Thyroid gland (tissue), 4 donors: ENCODE results near the gene CAMTA1. TPM values are rescaled to one million over a fixed set of nuclear protein-coding genes. Genes with fewer than 3 reads are reported as not detected.

Experiments
- DNase-seq, 2 donors: peaks; one replicate each; pipeline ENCODE4 v3.0.0-alpha.2; 2019
- H3K27ac ChIP-seq, 3 donors: fragments of 200-600 bp; sonication (generic); 1 replicate in 2 of 3; 2 replicates in 1 of 3; pipeline ENCODE4 v1.5.1; 2016 to 2019; ENCODE audit warnings: mild to moderate bottlenecking in 1 of 3, moderate library complexity in 1 of 3
- H3K27me3 ChIP-seq: fragments of 200-600 bp; sonication (generic); one replicate; pipeline ENCODE4 v1.5.1; 2019
- H3K36me3 ChIP-seq, 2 donors: fragments of 200-600 bp; sonication (generic); one replicate each; pipeline ENCODE4 v1.5.1; 2016 to 2019
- H3K4me1 ChIP-seq, 2 donors: fragments of 200-600 bp; sonication (generic); one replicate each; pipeline ENCODE4 v1.5.1; 2017 to 2019
- H3K4me3 ChIP-seq, 3 donors: fragments of 200-600 bp; sonication (generic); replicated peaks in 1 of 3; 1 replicate in 2 of 3; 2 replicates in 1 of 3; pipeline ENCODE4 v1.5.1; 2016; ENCODE audit warnings: mild to moderate bottlenecking in 1 of 3
- H3K9me3 ChIP-seq: fragments of 200-600 bp; sonication (generic); one replicate; pipeline ENCODE4 v1.5.1; 2017
- CTCF ChIP-seq, 6 experiments: fragments of 200-600 bp in 3 of 6; fragments of 450-650 bp in 3 of 6; sonication (generic) in 3 of 6; IDR thresholded peaks; one replicate each; pipeline ENCODE4 v1.5.1; 2016 to 2019; ENCODE audit warnings: antibody characterized with exemption in 6 of 6, mild to moderate bottlenecking in 2 of 6, inconsistent platforms in 1 of 6, moderate library complexity in 1 of 6
- POLR2A ChIP-seq, 2 donors: fragments of 450-650 bp; IDR thresholded peaks; one replicate each; pipeline ENCODE4 v1.6.1; 2017; ENCODE audit warnings: antibody characterized with exemption in 2 of 2, mild to moderate bottlenecking in 2 of 2, moderate library complexity in 1 of 2
- WGBS, 2 donors: methylation state at CpG; one replicate each; pipeline ENCODE4 v1.1.5; 2017; 5-methylcytosine and 5-hydroxymethylcytosine counted together
- intact Hi-C: fragments of 100-400 bp; cut with DNase I; formaldehyde crosslinking; loops from one replicate; pipeline ENCODE4 v1.15.1; 2023
- total RNA-seq, 4 donors: library from RNA; depleted of rRNA; stranded (reverse); fragments of >200 nt; gene quantifications; one replicate each; pipeline ENCODE4 v1.2.3, GENCODE V29; 2016

The CAMTA1 gene
- total RNA-seq, 4 donors from 2014 or later, result 63.9 to 124 (median 101) TPM

- no peaks in the 10 kb centered on the region for H3K36me3 ChIP-seq
- H3K9me3 ChIP-seq, result no peaks in the 10 kb centered on the region
- WGBS, 2 donors, result 96 to 100% methylated on average over 2 of the region's 2 CpGs
- H3K27me3 ChIP-seq, result no peaks in the 10 kb centered on the region
- intact Hi-C loops, result no loop called here
- H3K4me3 ChIP-seq, result no peak overlapping the region
- no peak for DNase-seq
- TF ChIP-seq CTCF (IDR thresholded peaks at IDR 0.05) (no peak), POLR2A (IDR thresholded peaks at IDR 0.05) (no peak)
- H3K4me1 ChIP-seq, result no peaks in the 10 kb centered on the region
- H3K27ac ChIP-seq, result no peak overlapping the region
Measured at GRCh38 chr1:7322283-7322785, 537.1 kb downstream of the CAMTA1 start.

GRCh38 chr1:7322912-7323311, 537.7 kb downstream of the CAMTA1 start:
- no peak overlapping the region for H3K4me3 ChIP-seq
- H3K27ac ChIP-seq, result no peak overlapping the region
- intact Hi-C loops, result no loop called here
- WGBS, 2 donors, result 68 to 83% methylated on average over 1 of the region's 1 CpG
- H3K36me3 ChIP-seq, result no peaks in the 10 kb centered on the region
- TF ChIP-seq POLR2A (IDR thresholded peaks at IDR 0.05) (no peak), CTCF (IDR thresholded peaks at IDR 0.05) (no peak)
- no peaks in the 10 kb centered on the region for H3K9me3 ChIP-seq
- H3K27me3 ChIP-seq, result no peaks in the 10 kb centered on the region
- no peaks in the 10 kb centered on the region for H3K4me1 ChIP-seq
- no peak for DNase-seq

GRCh38 chr1:7325254-7325653, 540.0 kb downstream of the CAMTA1 start:
- H3K4me1 ChIP-seq, result no peaks in the 10 kb centered on the region
- no peaks in the 10 kb centered on the region for H3K9me3 ChIP-seq
- H3K27me3 ChIP-seq, result no peaks in the 10 kb centered on the region
- H3K27ac ChIP-seq, result no peak overlapping the region
- TF ChIP-seq CTCF (IDR thresholded peaks at IDR 0.05), result no peak
- TF ChIP-seq POLR2A (IDR thresholded peaks at IDR 0.05), result no peak
- intact Hi-C loops, result no loop called here
- no peak overlapping the region for H3K4me3 ChIP-seq
- H3K36me3 ChIP-seq, result no peaks in the 10 kb centered on the region
- DNase-seq, result no peak
- 85 to 87% methylated on average over 3 of the region's 3 CpGs for WGBS, 2 donors

GRCh38 chr1:7326366-7326765, 541.1 kb downstream of the CAMTA1 start:
- no peak overlapping the region for H3K4me3 ChIP-seq
- intact Hi-C loops, result no loop called here
- no peaks in the 10 kb centered on the region for H3K9me3 ChIP-seq
- no peak overlapping the region for H3K27ac ChIP-seq
- no peaks in the 10 kb centered on the region for H3K36me3 ChIP-seq
- H3K4me1 ChIP-seq, result no peaks in the 10 kb centered on the region
- TF ChIP-seq POLR2A (IDR thresholded peaks at IDR 0.05) (no peak), CTCF (IDR thresholded peaks at IDR 0.05) (no peak)
- H3K27me3 ChIP-seq, result no peaks in the 10 kb centered on the region
- 25 to 33% methylated on average over 2 of the region's 2 CpGs for WGBS, 2 donors
- DNase-seq, result no peak

- H3K27ac ChIP-seq, result no peak overlapping the region
- intact Hi-C loops, result no loop called here
- no peaks in the 10 kb centered on the region for H3K9me3 ChIP-seq
- DNase-seq, result no peak
- no peaks in the 10 kb centered on the region for H3K27me3 ChIP-seq
- no peaks in the 10 kb centered on the region for H3K4me1 ChIP-seq
- TF ChIP-seq CTCF (IDR thresholded peaks at IDR 0.05) (no peak), POLR2A (IDR thresholded peaks at IDR 0.05) (no peak)
- WGBS, 2 donors, result 66 to 79% methylated on average over 3 of the region's 3 CpGs
- H3K4me3 ChIP-seq, result no peak overlapping the region
- H3K36me3 ChIP-seq, result no peaks in the 10 kb centered on the region
Measured at GRCh38 chr1:7327849-7328248, 542.6 kb downstream of the CAMTA1 start.
